Omental fat pad (tissue), 4 donors: ENCODE measurements around the gene KRTAP5-8. TPM values are rescaled to one million over a fixed set of nuclear protein-coding genes. Genes with fewer than 3 reads are reported as not detected.
"Not testable (repeated sequence)": the region's sequence is repeated elsewhere in the genome, so short reads cannot be mapped to it uniquely, and the experiment has no call there.

Experiments used
- ATAC-seq: fragments of 150-250 bp; one replicate; pipeline ENCODE4 v1.9.1; 2016; ENCODE audit warnings: mild to moderate bottlenecking, moderate library complexity; ENCODE audit not compliant: low FRiP score
- DNase-seq: peaks from one replicate; pipeline ENCODE4 v3.0.0-alpha.2; 2019; ENCODE audit warnings: low spot score
- CTCF ChIP-seq, 3 donors: fragments of 450-650 bp; IDR thresholded peaks; one replicate each; pipeline ENCODE4 v1.5.1; 2016 to 2017; ENCODE audit warnings: antibody characterized with exemption in 3 of 3, mild to moderate bottlenecking in 3 of 3, moderate library complexity in 2 of 3
- total RNA-seq, 4 donors: library from RNA; depleted of rRNA; stranded (reverse); fragments of >200 nt; gene quantifications; one replicate each; pipeline ENCODE4 v1.1.0, GENCODE V29; 2016

The KRTAP5-8 gene
- total RNA-seq, 4 donors from 2014 or later, result not detected

- no peak for TF ChIP-seq CTCF (IDR thresholded peaks at IDR 0.05)
- DNase-seq, result no peak
- no peak for ATAC-seq
Measured at GRCh38 chr11:71527576-71528210, 10.1 kb upstream of the KRTAP5-8 start.

GRCh38 chr11:71530602-71531001 lies 7.2 kb upstream of the KRTAP5-8 start:
- no peak for DNase-seq
- TF ChIP-seq CTCF (IDR thresholded peaks at IDR 0.05), result no peak
- ATAC-seq, result no peak

DNA sequence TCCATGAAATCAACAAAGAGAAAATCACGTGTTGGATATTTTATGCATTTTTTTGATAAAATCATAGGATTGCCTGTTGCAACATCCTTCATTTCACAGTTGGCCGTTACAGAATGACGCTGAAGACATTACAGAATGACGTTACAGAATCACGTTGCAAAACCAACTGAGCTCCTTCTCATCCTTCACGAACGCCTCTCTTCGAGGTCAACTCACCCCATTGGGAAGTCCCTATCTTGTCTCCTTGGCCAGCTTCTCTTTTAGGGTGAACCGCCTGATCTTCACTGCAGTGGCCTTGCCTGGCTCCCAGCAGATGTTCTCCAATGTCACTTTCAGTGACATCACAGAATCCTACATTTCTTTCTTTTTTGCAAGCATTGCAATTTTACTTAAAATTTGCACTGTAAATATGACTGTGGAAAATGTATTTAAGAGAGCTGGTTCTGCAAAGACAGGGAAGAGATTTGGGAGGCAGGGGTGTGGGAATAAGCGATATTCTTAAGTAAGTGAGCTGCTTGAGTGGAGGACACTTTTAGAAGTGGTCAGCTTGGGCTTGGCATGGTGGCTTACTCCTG lies 5.7 kb upstream of the KRTAP5-8 start:
- TF ChIP-seq CTCF (IDR thresholded peaks at IDR 0.05), result no peak
- ATAC-seq, result no peak
- no peak for DNase-seq

DNA sequence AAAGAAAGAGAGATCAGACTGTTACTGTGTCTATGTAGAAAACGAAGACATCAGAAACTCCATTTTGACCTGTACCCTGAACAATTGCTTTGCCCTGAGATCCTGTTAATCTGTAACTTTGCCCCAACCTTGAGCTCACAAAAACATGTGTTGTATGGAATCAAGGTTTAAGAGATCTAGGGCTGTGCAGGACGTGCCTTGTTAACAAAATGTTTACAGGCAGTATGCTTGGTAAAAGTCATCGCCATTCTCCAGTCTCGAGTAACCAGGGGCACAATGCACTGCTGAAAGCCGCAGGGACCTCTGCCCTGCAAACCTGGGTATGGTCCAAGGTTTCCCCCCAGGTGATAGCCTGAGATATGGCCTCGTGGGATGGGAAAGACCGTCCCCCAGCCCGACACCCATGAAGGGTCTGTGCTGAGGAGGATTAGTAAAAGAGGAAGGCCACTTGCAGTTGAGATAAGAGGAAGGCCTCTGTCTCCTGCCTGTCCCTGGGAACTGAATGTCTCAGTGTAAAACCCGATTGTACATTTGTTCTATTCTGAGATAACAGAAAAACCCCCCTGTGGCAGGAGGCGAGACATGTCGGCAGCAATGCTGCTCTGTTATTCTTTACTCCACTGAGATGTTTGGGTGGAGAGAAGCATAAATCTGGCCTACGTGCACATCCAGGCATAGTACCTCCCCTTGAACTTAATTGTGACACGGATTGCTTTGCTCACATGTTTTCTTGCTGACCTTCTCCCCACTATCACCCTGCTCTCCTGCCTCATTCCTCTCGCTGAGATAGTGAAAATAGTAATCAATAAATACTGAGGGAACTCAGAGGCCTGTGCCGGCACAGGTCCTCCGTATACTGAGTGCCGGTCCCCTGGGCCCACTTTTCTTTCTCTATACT lies 2.9 kb upstream of the KRTAP5-8 start:
- not testable (repeated sequence) for DNase-seq, ATAC-seq

GRCh38 chr11:71535825-71536224 lies 2.0 kb upstream of the KRTAP5-8 start:
- ATAC-seq (no peak), DNase-seq (no peak)
- no peak for TF ChIP-seq CTCF (IDR thresholded peaks at IDR 0.05)

DNA sequence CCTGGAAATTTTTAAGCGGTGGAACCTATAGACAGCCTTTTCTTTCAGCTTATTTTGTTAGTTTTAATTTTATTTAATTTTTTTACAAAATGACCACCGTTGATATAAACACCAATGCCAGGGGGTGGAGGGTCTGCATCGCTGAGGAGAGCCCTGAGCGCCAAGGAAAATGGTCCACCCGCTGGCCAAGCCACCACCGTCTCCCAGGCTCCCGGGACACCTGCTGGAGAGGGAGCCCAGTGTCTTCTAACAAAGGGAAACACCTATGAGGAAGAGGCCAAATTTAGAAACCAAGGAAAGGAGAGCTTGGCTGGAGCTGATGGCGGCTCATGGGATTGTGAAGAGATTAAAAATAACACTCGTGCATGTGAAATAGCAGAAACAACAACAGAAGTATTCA lies 288 bp upstream of the KRTAP5-8 start:
- no peak for TF ChIP-seq CTCF (IDR thresholded peaks at IDR 0.05)
- DNase-seq, result no peak
- ATAC-seq, result no peak

DNA sequence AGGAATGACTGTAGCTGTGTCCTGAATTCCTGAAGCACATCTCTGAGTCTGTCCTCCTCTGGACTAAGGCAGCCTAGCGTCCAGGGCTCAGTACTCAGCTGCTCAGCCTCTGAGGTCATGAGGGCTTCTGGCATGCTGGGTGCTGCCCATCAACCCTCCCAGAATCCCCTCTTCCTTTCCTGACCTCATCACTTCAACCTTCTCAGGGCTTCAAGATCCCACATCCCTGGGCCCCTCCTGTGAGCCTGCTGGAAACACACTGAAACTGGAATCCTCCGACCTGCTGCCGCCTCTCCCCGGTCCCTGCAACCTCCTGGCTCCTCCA lies 803 bp downstream of the KRTAP5-8 start:
- no peak for TF ChIP-seq CTCF (IDR thresholded peaks at IDR 0.05)
- DNase-seq (no peak), ATAC-seq (no peak)
